SU-DHL-6 (cell line): ENCODE measurements around the gene PMEPA1.

Source experiments
- H2AFZ ChIP-seq: fragments of 200-600 bp; sonication (generic); 2 replicates; pipeline ENCODE4 v1.6.1; 2014; ENCODE audit warnings: low read depth, mild to moderate bottlenecking, moderate library complexity, mixed read lengths, antibody characterized with exemption, low read length; ENCODE audit not compliant: severe bottlenecking
- H3F3A ChIP-seq: fragments of 200-600 bp; shearing (Covaris generic); 2 replicates; pipeline ENCODE4 v1.6.0; 2016; ENCODE audit warnings: antibody characterized with exemption, mild to moderate bottlenecking; ENCODE audit not compliant: insufficient read depth
- H3K27ac ChIP-seq: fragments of 200-600 bp; sonication (generic); 2 replicates; pipeline ENCODE4 v1.5.1; 2016; ENCODE audit warnings: low read depth, mild to moderate bottlenecking, low read length, moderate library complexity, mixed read lengths
- H3K27me3 ChIP-seq: fragments of 200-600 bp; sonication (generic), shearing (Covaris generic); 2 replicates; pipeline ENCODE4 v1.6.0; 2014; ENCODE audit warnings: mild to moderate bottlenecking, low read length
- H3K36me3 ChIP-seq: fragments of 200-600 bp; sonication (generic); 2 replicates; pipeline ENCODE4 v1.6.1; 2014; ENCODE audit warnings: mild to moderate bottlenecking, low read length, mixed read lengths
- H3K4me2 ChIP-seq: fragments of 300-600, 200-600 bp; shearing (Covaris generic), sonication (generic); 2 replicates; pipeline ENCODE4 v1.6.0; 2014; ENCODE audit warnings: low read length, low read depth, mild to moderate bottlenecking; ENCODE audit not compliant: poor library complexity, severe bottlenecking
- H3K4me3 ChIP-seq: fragments of 200-600 bp; sonication (generic); 2 replicates; pipeline ENCODE4 v1.5.1; 2014; ENCODE audit warnings: antibody characterized with exemption, low read length, mild to moderate bottlenecking, mixed read lengths; ENCODE audit not compliant: insufficient read depth, poor library complexity, severe bottlenecking
- H3K79me2 ChIP-seq: fragments of 200-600 bp; sonication (generic); 2 replicates; pipeline ENCODE4 v1.6.1; 2014; ENCODE audit warnings: mild to moderate bottlenecking, low read length, moderate library complexity; ENCODE audit not compliant: insufficient read depth
- H3K9ac ChIP-seq: fragments of 200-600 bp; sonication (generic); 2 replicates; pipeline ENCODE4 v1.7.0; 2014; ENCODE audit warnings: mild to moderate bottlenecking, low read length
- H3K9me2 ChIP-seq: fragments of 200-600 bp; sonication (generic); replicated peaks from 2 replicates; pipeline ENCODE4 v1.6.1; 2014; ENCODE audit warnings: low read length; ENCODE audit not compliant: insufficient read depth
- H3K9me3 ChIP-seq: fragments of 200-600 bp; sonication (generic); 2 replicates; pipeline ENCODE4 v1.6.1; 2014; ENCODE audit warnings: low read length, mixed read lengths; ENCODE audit not compliant: insufficient read depth
- H4K20me1 ChIP-seq: fragments of 200-600 bp; sonication (generic); 2 replicates; pipeline ENCODE4 v1.6.1; 2014; ENCODE audit warnings: low read depth, mild to moderate bottlenecking, antibody characterized with exemption, low read length, moderate library complexity, mixed read lengths
- CTCF ChIP-seq: fragments of 200-600 bp; sonication (generic); IDR thresholded peaks from one replicate; pipeline ENCODE4 v1.5.1; 2017; ENCODE audit warnings: antibody characterized with exemption, mild to moderate bottlenecking, low read length, moderate library complexity; ENCODE audit not compliant: insufficient read depth, poor library complexity, severe bottlenecking
- EZH2phosphoT487 ChIP-seq: fragments of 200-600 bp; sonication (generic), shearing (Covaris generic); conservative IDR thresholded peaks from 2 replicates; pipeline ENCODE4 v1.6.1; 2018; ENCODE audit warnings: mild to moderate bottlenecking, antibody characterized with exemption, low read length, moderate library complexity, mixed read lengths

Gene PMEPA1

DNA sequence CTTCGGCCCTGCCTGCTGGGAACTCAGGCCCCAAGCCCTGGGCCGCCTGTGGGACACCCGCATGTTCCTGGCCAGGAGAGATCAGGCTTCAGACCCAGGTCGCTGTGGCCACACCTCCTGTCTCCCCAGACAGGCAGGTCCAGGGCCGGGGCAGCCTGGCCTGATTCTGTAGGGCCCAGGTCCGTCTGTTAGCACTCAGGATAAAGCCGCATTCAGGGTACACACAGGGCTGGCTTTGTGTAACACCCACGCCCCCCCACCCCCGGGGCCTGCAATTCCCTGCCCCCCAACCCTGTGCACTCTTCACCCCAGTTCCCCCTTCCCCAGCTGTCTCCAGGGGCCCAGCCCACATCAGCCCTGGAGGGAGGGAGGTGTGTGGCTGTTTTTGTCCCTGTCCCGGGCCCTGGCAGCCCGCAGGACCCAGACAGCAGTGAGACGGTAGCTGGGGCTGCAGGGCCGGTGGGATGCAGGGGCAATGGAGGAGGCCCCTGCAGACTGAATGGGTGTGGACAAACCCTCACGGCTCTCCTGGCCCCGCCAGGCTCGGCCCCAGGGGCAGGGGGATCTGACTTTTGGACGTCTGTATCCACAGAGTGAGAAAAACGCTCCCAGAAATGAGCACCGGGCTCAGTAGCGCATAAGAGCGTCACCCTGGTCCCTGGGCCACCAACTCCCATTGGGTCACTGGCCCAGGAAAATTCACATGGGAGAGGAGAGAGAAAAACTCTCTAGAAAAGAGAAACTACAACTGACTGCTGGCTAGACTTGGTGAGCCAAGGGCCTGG, 47.2 kb downstream of the PMEPA1 start:
- no peaks in the 10 kb centered on the region for H3K9me2 ChIP-seq
- no peaks in the 10 kb centered on the region for H3K27me3 ChIP-seq
- no peak overlapping the region for H2AFZ ChIP-seq
- H3F3A ChIP-seq: no peaks in the 10 kb centered on the region
- no peaks in the 10 kb centered on the region for H3K79me2 ChIP-seq
- TF ChIP-seq CTCF (no peak), EZH2phosphoT487 (no peak)
- H3K36me3 ChIP-seq: no peaks in the 10 kb centered on the region
- H4K20me1 ChIP-seq: no peaks in the 10 kb centered on the region
- H3K4me3 ChIP-seq: no peak overlapping the region
- H3K27ac ChIP-seq: no peak overlapping the region
- no peaks in the 10 kb centered on the region for H3K9me3 ChIP-seq
- no peak overlapping the region for H3K4me2 ChIP-seq
- H3K9ac ChIP-seq: no peak overlapping the region

DNA sequence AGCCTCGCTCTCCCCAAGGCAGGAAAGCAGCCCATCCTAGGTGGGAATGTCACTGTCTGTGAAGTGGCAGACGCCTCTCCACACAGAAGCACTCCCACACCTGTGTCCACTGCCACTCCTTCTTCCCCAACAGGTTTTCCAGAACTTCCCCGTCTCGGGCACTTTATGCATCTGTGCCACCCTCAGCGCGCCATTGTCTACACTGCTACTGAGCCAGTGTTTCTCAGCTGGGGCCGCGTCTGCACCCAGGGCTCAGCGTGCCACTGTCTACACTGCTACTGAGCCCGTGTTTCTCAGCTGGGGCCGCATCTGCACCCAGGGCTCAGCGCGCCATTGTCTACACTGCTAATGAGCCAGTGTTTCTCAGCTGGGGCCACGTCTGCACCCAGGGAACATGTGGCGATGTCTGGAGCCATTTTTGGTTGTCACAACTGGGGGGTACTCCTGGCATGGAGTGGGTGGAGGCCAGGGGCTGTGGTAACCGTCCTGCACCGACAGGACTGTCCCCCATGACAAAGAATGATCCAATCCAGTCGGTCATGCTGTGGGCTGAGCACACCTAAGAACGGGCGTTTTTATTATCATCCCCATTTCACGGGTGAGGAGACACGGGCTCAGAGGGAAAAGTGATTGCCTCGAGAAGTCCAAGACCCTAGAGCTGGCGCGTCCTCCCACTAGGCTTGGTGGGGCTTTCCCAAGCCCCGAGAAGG, 47.9 kb downstream of the PMEPA1 start:
- Histone ChIP-seq H4K20me1 (no peaks in the 10 kb centered on the region), H3K9me3 (no peaks in the 10 kb centered on the region), H3K27ac (no peak overlapping the region), H3K4me2 (no peak overlapping the region), H3K9me2 (no peaks in the 10 kb centered on the region), H3K4me3 (no peak overlapping the region), H3K79me2 (no peaks in the 10 kb centered on the region), H3K9ac (no peak overlapping the region), H2AFZ (no peak overlapping the region), H3K36me3 (no peaks in the 10 kb centered on the region), H3K27me3 (no peaks in the 10 kb centered on the region), H3F3A (no peaks in the 10 kb centered on the region)
- TF ChIP-seq CTCF: no peak
- TF ChIP-seq EZH2phosphoT487: no peak

DNA sequence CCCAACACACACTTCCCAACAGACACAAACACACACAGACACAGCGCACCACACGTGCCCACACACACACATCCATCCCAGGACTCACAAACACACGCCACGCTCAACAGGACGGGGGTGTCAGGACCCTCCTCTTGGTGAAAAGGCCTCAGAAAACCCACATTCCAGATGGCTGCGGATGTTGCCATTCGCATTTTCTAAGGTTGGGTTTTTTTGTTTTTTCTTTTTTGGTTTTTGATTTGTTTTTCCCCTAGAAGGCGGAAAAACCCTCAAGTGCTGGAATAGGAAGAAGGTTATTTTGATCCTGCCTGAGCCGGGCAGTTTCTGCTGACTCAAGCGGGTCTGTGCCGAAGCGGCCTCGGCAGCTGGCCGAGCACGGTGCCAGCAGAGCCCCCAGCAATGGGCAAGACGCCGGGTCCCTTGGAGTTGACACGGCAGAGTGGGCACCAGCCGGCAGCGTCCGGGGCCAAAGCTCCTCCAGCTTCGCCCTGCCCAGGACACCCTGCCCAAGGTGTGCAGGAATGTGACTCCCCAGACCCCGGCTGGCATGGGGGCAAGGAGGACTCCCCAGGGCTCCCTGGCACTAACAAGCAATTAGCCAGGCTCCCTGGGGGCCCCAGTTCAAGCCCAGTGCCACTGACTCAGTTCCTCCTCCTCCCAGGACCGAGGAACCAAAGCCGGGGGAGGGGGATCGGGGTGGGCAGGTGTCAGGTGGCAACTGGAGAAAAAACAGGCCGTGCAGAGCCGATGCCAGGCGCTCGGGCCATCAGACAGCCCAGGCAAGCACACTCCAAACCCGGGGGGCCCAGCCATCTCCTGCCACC, 48.7 kb downstream of the PMEPA1 start:
- no peaks in the 10 kb centered on the region for H3K79me2 ChIP-seq
- H3K4me3 ChIP-seq: no peak overlapping the region
- H4K20me1 ChIP-seq: no peaks in the 10 kb centered on the region
- no peak overlapping the region for H3K27ac ChIP-seq
- no peaks in the 10 kb centered on the region for H3K9me3 ChIP-seq
- no peak overlapping the region for H3K9ac ChIP-seq
- no peaks in the 10 kb centered on the region for H3K36me3 ChIP-seq
- H3K9me2 ChIP-seq: no peaks in the 10 kb centered on the region
- H3K4me2 ChIP-seq: no peak overlapping the region
- H3K27me3 ChIP-seq: no peaks in the 10 kb centered on the region
- H2AFZ ChIP-seq: no peak overlapping the region
- TF ChIP-seq CTCF (no peak), EZH2phosphoT487 (no peak)
- no peaks in the 10 kb centered on the region for H3F3A ChIP-seq
